Measurements from ENCODE around the gene BRICD5. TPM values are rescaled to one million over a fixed set of nuclear protein-coding genes. Genes with fewer than 3 reads are reported as not detected.
"Not testable (repeated sequence)": the region's sequence is repeated elsewhere in the genome, so short reads cannot be mapped to it uniquely, and the experiment has no call there.

BRICD5 gene
- total RNA-seq, 1 donor from 2014 or later = 10.1 TPM

- TF ChIP-seq CTCF (conservative IDR thresholded peaks at IDR 0.05; ENCODE audit: low read depth, low read length) = no peak
- DNase-seq (ENCODE audit: low read depth) = no peak
- peak overlapping the region; percentile 82 for H3K4me3 ChIP-seq (ENCODE audit: low read depth, low read length)
Measured at GRCh38 chr16:2204416-2205103, 6.1 kb downstream of the BRICD5 start.

DNA sequence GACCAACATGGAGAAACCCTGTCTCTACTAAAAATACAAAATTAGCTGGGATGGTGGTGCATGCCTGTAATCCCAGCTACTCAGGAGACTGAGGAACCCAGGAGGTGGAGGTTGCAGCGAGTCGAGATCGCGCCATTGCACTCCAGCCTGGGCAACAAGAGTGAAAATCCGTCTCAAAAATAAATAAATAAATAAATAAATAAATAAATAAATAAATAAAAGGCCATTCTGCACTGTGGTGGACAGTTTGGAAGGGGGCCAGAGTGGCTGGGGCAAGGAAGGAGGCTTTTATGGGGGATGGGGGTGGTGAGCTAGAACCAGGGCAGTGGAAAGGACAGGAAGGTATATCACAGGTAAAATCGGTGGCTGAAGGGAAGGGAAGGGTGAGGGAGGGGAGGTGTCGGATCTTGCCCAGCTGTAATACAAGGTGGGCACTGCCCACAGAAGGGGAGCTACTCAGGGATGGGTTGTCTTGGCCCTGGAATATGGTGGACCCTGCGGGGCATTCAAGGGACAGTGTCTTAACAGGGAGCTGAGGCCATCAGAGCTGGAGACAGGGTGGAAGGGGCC is 7.5 kb downstream of the BRICD5 start:
- not testable (repeated sequence) for H3K4me3 ChIP-seq (ENCODE audit: low read depth, low read length); DNase-seq (ENCODE audit: low read depth)

GRCh38 chr16:2200313-2200712 is 10.3 kb downstream of the BRICD5 start:
- TF ChIP-seq CTCF (conservative IDR thresholded peaks at IDR 0.05; ENCODE audit: low read depth, low read length) = no peak
- DNase-seq (ENCODE audit: low read depth) = no peak

GRCh38 chr16:2199621-2200139 is 11.0 kb downstream of the BRICD5 start:
- no peak for TF ChIP-seq CTCF (conservative IDR thresholded peaks at IDR 0.05; ENCODE audit: low read depth, low read length)
- no peak overlapping the region for H3K4me3 ChIP-seq (ENCODE audit: low read depth, low read length)

More at GRCh38 chr16:2200313-2200712, 10.3 kb downstream of the BRICD5 start:
- H3K4me3 ChIP-seq (ENCODE audit: low read depth, low read length) = no peak overlapping the region

DNA sequence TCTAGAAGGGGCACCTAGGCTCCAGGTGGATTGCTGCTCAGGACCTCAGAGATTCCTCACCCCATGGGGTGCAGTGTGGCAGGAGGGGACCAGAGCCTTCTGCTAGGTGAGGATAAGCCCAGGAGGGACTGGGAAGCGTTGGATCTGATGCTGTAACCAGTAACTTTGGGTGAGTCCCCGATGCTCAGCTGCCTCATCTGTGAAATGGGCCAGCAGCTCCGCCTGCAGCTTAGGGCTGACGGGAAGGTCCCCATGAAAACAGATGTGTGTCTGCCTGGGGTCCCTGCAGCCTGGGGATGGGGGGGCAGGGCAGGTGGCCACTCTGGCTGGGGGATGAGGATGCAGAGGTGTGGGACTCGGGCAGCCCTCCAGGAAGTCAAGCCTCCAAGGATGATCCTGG is 11.6 kb downstream of the BRICD5 start:
- TF ChIP-seq CTCF (conservative IDR thresholded peaks at IDR 0.05; ENCODE audit: low read depth, low read length) = no peak
- H3K4me3 ChIP-seq (ENCODE audit: low read depth, low read length) = no peak overlapping the region
- no peak for DNase-seq (ENCODE audit: low read depth)

More at GRCh38 chr16:2199621-2200139, 11.0 kb downstream of the BRICD5 start:
- DNase-seq (ENCODE audit: low read depth) = no peak

DNA sequence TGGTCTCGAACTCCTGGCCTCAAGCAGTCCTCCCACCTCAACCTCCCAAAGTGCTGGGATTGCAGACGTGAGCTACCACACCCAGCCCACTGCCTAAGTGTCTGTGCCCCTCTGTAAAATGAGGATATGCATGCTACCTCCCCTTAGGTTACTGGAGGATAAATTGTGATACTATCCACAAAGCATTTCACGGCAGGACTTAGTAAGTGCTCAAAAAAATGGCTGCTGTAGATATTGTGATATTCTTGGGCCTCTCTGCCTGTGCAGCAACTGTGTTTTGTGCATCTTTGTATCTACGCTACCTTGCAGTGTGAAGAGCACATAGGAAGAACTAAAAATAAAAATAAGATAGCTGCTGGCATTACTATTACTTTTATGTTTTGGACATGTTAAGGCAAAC is 12.4 kb downstream of the BRICD5 start:
- no peak for TF ChIP-seq CTCF (conservative IDR thresholded peaks at IDR 0.05; ENCODE audit: low read depth, low read length)
- DNase-seq (ENCODE audit: low read depth) = no peak
- H3K4me3 ChIP-seq (ENCODE audit: low read depth, low read length) = no peak overlapping the region

- DNase-seq (ENCODE audit: low read depth) = no peak
- H3K4me3 ChIP-seq (ENCODE audit: low read depth, low read length) = no peak overlapping the region
- TF ChIP-seq CTCF (conservative IDR thresholded peaks at IDR 0.05; ENCODE audit: low read depth, low read length) = no peak
Measured at GRCh38 chr16:2197765-2198164, 12.9 kb downstream of the BRICD5 start.

Data from epithelial cell of proximal tubule (primary cell).